Right atrium auricular region (tissue), 2 donors: ENCODE results near the gene NEU1. TPM values are rescaled to one million over a fixed set of nuclear protein-coding genes. Genes with fewer than 3 reads are reported as not detected.

Experiments
- DNase-seq: peaks from one replicate; pipeline ENCODE4 v3.0.0-alpha.2; 2019; ENCODE audit warnings: low spot score
- H3K27ac ChIP-seq, 2 donors: fragments of 200-600 bp; sonication (generic); 1 replicate in 1 of 2; 2 replicates in 1 of 2; pipeline ENCODE4 v1.5.1; 2016 to 2019
- H3K27me3 ChIP-seq, 2 donors: fragments of 200-600 bp; sonication (generic); one replicate each; pipeline versions ENCODE4 v1.5.1 to v1.6.0; 2017 to 2019
- H3K36me3 ChIP-seq: fragments of 200-600 bp; sonication (generic); one replicate; pipeline ENCODE4 v1.5.1; 2016
- H3K4me1 ChIP-seq, 2 donors: fragments of 200-600 bp; sonication (generic); one replicate each; pipeline versions ENCODE4 v1.5.1 to v1.6.0; 2017 to 2019
- H3K4me3 ChIP-seq, 2 donors: fragments of 200-600 bp; sonication (generic); 1 replicate in 1 of 2; 2 replicates in 1 of 2; pipeline ENCODE4 v1.5.1; 2017 to 2019; ENCODE audit warnings: mild to moderate bottlenecking in 1 of 2, moderate library complexity in 1 of 2
- H3K9me3 ChIP-seq, 2 donors: fragments of 200-600 bp; sonication (generic); one replicate each; pipeline ENCODE4 v1.5.1; 2019
- CTCF ChIP-seq, 2 donors: fragments of 200-600 bp; sonication (generic); IDR thresholded peaks; one replicate each; pipeline ENCODE4 v1.5.1; 2019; ENCODE audit warnings: antibody characterized with exemption in 2 of 2
- total RNA-seq, 2 donors: library from RNA; depleted of rRNA; stranded (reverse); fragments of >200 nt; gene quantifications; one replicate each; pipeline ENCODE4 v1.1.0, GENCODE V29; 2016

NEU1 gene
- total RNA-seq, 2 donors from 2014 or later: 28.0 to 37.7 TPM

DNA sequence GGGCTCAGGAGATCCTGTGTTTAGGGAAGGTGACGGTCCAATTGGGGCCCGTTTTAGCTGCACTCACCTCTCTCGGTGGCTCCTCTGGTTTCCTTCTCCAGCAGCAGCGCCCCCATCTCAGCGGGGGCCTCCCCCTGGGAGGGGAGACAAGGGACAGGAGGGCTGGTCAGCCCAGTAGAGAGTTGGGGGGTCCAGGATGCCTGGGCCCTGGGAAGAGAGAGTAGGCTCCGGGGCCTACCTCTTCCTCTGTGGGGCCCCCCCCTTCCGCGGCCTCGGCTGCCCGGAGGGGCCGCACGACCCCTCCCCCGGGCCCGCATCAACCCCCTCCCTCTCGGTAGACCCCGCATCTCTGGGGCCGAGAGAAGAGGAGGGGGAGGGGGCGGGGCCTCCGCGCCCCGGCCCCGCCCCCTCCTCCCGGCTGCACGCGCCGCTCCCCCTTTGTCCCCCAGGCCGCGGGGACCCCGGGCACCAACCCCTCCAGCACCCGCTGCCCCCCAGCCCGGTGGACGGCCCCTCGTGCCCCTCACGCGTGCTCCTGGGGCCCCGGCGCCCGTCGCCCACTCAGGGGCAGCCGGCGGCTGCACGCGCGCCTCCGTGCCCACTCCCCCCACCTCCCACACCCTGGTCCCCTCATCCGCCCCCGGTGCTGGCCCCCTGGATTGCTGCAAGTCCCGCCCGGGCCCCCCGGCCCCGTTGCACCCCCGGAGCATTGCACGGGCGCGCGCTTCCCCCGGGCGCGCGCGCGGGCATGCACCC, 34.4 kb upstream of the NEU1 start:
- Histone ChIP-seq H3K36me3 (peaks cover 13% of the 10 kb centered on the region), H3K4me3 (peak overlapping the region; percentile 96 to 99), H3K9me3 (no peaks in the 10 kb centered on the region), H3K27ac (peak overlapping the region; percentile 87 to 92), H3K27me3 (no peaks in the 10 kb centered on the region), H3K4me1 (peaks cover 0 to 40% of the 10 kb centered on the region in 2 donors)
- DNase-seq: no peak
- TF ChIP-seq CTCF (IDR thresholded peaks at IDR 0.05): no peak

- H3K27me3 ChIP-seq: no peaks in the 10 kb centered on the region
- H3K4me3 ChIP-seq: peak overlapping the region in 1 of 2 donors; percentile 99
- no peaks in the 10 kb centered on the region for H3K9me3 ChIP-seq
- DNase-seq: no peak
- H3K4me1 ChIP-seq: peaks cover 0 to 39% of the 10 kb centered on the region in 2 donors
- peak overlapping the region; percentile 87 to 92 for H3K27ac ChIP-seq
- peaks cover 16% of the 10 kb centered on the region for H3K36me3 ChIP-seq
- TF ChIP-seq CTCF (IDR thresholded peaks at IDR 0.05): no peak
Measured at GRCh38 chr6:31896493-31896855, 33.9 kb upstream of the NEU1 start.

- Histone ChIP-seq H3K27me3 (no peaks in the 10 kb centered on the region), H3K4me3 (no peak overlapping the region), H3K27ac (no peak overlapping the region), H3K9me3 (no peaks in the 10 kb centered on the region), H3K4me1 (peaks cover 0 to 10% of the 10 kb centered on the region in 2 donors), H3K36me3 (peaks cover 37% of the 10 kb centered on the region)
- TF ChIP-seq CTCF (IDR thresholded peaks at IDR 0.05): no peak
- DNase-seq: no peak
Measured at GRCh38 chr6:31892821-31893220, 30.2 kb upstream of the NEU1 start.

DNA sequence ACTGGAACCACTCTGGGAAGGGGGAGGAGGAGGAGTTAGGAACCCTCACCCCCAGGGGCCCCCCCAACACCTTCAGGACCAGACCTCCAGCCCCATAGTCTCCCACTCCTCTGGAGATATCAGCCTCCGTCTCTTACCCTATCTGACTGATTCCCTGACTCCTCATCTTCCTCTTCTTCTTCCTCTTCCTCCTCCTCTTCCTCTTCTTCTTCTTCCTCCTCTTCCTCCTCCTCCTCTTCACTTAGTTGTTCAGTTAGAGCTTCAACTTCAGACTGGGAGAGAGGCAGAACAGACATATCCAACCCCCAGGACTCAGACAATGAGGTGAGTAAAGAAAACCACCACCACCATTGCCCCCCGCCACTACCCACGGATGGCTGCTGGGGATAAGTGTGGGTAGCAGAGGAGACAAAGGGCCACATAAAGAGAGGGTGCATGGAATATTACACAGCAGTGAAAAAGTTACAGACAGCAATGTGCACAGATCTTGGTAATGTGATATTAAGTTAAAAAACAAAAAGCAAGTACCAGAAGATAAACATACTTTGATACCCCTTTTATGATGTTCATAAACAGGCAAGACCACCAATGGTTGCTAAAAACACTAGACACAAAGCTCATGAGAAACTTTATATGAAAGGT, 26.8 kb upstream of the NEU1 start:
- H3K9me3 ChIP-seq: no peaks in the 10 kb centered on the region
- no peak for TF ChIP-seq CTCF (IDR thresholded peaks at IDR 0.05)
- no peaks in the 10 kb centered on the region for H3K27me3 ChIP-seq
- peaks cover 57% of the 10 kb centered on the region for H3K36me3 ChIP-seq
- H3K4me1 ChIP-seq: no peaks in the 10 kb centered on the region
- H3K27ac ChIP-seq: no peak overlapping the region
- H3K4me3 ChIP-seq: no peak overlapping the region
- DNase-seq: no peak

- TF ChIP-seq CTCF (IDR thresholded peaks at IDR 0.05): peak; percentile 63 to 70
- Histone ChIP-seq H3K4me1 (no peaks in the 10 kb centered on the region), H3K36me3 (peaks cover 66% of the 10 kb centered on the region), H3K27me3 (no peaks in the 10 kb centered on the region), H3K4me3 (no peak overlapping the region), H3K9me3 (no peaks in the 10 kb centered on the region), H3K27ac (no peak overlapping the region)
- no peak for DNase-seq
Measured at GRCh38 chr6:31888276-31889258, 25.9 kb upstream of the NEU1 start.
